ENCODE results near the gene CUEDC2. TPM values are rescaled to one million over a fixed set of nuclear protein-coding genes. Genes with fewer than 3 reads are reported as not detected.

CUEDC2 gene
- total and polyA plus RNA-seq, 2 donors (not counting 1 experiment from before 2014, with no cell fraction given): 60.8 to 62.3 TPM

DNA sequence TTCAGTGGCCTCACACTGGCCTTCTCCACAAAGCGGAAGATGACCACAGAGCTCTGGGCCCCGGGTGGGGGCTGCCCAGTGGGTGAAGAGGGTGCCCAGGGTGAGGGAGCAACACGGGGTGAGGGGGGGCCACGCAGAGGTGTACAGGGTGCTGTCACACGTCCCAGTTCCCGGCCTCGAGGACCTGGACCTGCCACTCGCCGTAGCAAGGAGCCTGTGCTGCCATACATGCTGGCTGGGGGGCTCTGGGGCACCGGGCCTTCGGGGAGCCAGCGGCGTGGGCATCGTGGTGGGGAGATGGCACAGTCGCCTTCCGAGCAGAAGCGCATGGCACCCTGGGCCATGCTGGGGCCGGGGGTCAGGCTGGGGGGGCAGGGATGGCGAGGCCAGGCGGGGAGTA lies 15.7 kb downstream of the CUEDC2 start:
- Histone ChIP-seq H4K20me1 (ENCODE audit: control insufficient read depth, extremely low read depth, insufficient read depth, low read length) (no peaks in the 10 kb centered on the region), H3K4me2 (ENCODE audit: extremely low read depth, insufficient read depth, low read length) (no peak overlapping the region), H3K79me2 (ENCODE audit: control insufficient read depth, insufficient read depth, low read length) (no peaks in the 10 kb centered on the region), H3K36me3 (ENCODE audit: control insufficient read depth, insufficient read depth, low read length) (no peaks in the 10 kb centered on the region), H2AFZ (ENCODE audit: low read length) (no peak overlapping the region), H3K4me3 (replicated peaks in 1 of 4; ENCODE audit: control extremely low read depth in 1 of 4, insufficient read depth in 1 of 4, low read depth in 3 of 4, low read length in 4 of 4) (no peak overlapping the region), H3K4me1 (ENCODE audit: control insufficient read depth, extremely low read depth, insufficient read depth, low read length) (peaks cover 10% of the 10 kb centered on the region), H3K9me3 (ENCODE audit: control insufficient read depth, insufficient read depth, low read depth, low read length) (no peaks in the 10 kb centered on the region), H3K9ac (ENCODE audit: insufficient read depth, low read length) (no peak overlapping the region), H3K27ac (ENCODE audit: insufficient read depth, low read length) (no peak overlapping the region), H3K27me3 (ENCODE audit: control insufficient read depth, insufficient read depth, low read length) (peaks cover 44% of the 10 kb centered on the region)
- DNase-seq (ENCODE audit: low read depth in 2 of 2): no peak
- TF ChIP-seq CTCF (conservative IDR thresholded peaks at IDR 0.05 in 1 of 2, IDR thresholded peaks at IDR 0.05 in 1 of 2; ENCODE audit: low read depth in 1 of 2, low read length in 2 of 2) (no peak), EZH2 (IDR thresholded peaks at IDR 0.05; ENCODE audit: low read length, missing control alignments) (no peak)

DNA sequence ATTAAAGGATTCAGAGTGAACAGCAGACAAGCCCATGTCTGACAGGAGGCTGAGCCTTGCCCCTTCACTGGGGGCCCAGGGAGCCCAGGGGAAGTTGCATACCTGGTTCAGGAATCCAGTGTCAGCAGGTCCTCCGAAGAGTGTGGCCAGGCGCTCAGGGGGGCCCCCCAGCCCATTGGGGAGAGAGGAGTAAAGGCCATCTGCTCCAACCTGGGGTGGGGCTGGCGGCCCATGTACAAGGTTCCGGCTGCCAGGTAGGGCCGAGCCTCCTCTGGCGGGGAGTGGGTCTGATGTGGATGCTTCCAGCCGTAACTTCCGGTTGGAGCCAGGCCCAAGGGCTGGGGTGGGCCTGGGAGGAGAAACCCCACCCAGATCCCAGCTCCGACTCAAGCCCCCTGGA lies 16.1 kb downstream of the CUEDC2 start:
- no peak overlapping the region for H3K27ac ChIP-seq (ENCODE audit: insufficient read depth, low read length)

GRCh38 chr10:102414749-102415148 lies 17.6 kb downstream of the CUEDC2 start:
- Histone ChIP-seq H3K4me2 (ENCODE audit: extremely low read depth, insufficient read depth, low read length) (no peak overlapping the region), H3K4me3 (replicated peaks in 1 of 4; ENCODE audit: control extremely low read depth in 1 of 4, insufficient read depth in 1 of 4, low read depth in 3 of 4, low read length in 4 of 4) (no peak overlapping the region), H3K27ac (ENCODE audit: insufficient read depth, low read length) (no peak overlapping the region), H3K27me3 (ENCODE audit: control insufficient read depth, insufficient read depth, low read length) (peaks cover 63% of the 10 kb centered on the region), H3K9me3 (ENCODE audit: control insufficient read depth, insufficient read depth, low read depth, low read length) (no peaks in the 10 kb centered on the region), H2AFZ (ENCODE audit: low read length) (no peak overlapping the region), H3K4me1 (ENCODE audit: control insufficient read depth, extremely low read depth, insufficient read depth, low read length) (peaks cover 2% of the 10 kb centered on the region), H4K20me1 (ENCODE audit: control insufficient read depth, extremely low read depth, insufficient read depth, low read length) (no peaks in the 10 kb centered on the region), H3K36me3 (ENCODE audit: control insufficient read depth, insufficient read depth, low read length) (no peaks in the 10 kb centered on the region), H3K9ac (ENCODE audit: insufficient read depth, low read length) (no peak overlapping the region), H3K79me2 (ENCODE audit: control insufficient read depth, insufficient read depth, low read length) (no peaks in the 10 kb centered on the region)
- TF ChIP-seq EZH2 (IDR thresholded peaks at IDR 0.05; ENCODE audit: low read length, missing control alignments) (no peak), CTCF (conservative IDR thresholded peaks at IDR 0.05 in 1 of 2, IDR thresholded peaks at IDR 0.05 in 1 of 2; ENCODE audit: low read depth in 1 of 2, low read length in 2 of 2) (no peak)
- no peak for DNase-seq (ENCODE audit: low read depth in 2 of 2)

More for the DNA sequence above, 16.1 kb downstream of the CUEDC2 start:
- no peaks in the 10 kb centered on the region for H3K36me3 ChIP-seq (ENCODE audit: control insufficient read depth, insufficient read depth, low read length)
- H3K27me3 ChIP-seq (ENCODE audit: control insufficient read depth, insufficient read depth, low read length): peaks cover 48% of the 10 kb centered on the region
- H2AFZ ChIP-seq (ENCODE audit: low read length): no peak overlapping the region
- TF ChIP-seq CTCF (conservative IDR thresholded peaks at IDR 0.05 in 1 of 2, IDR thresholded peaks at IDR 0.05 in 1 of 2; ENCODE audit: low read depth in 1 of 2, low read length in 2 of 2) (no peak), EZH2 (IDR thresholded peaks at IDR 0.05; ENCODE audit: low read length, missing control alignments) (no peak)
- H3K4me3 ChIP-seq (replicated peaks in 1 of 4; ENCODE audit: control extremely low read depth in 1 of 4, insufficient read depth in 1 of 4, low read depth in 3 of 4, low read length in 4 of 4): no peak overlapping the region
- H3K9ac ChIP-seq (ENCODE audit: insufficient read depth, low read length): no peak overlapping the region
- DNase-seq (ENCODE audit: low read depth in 2 of 2): no peak
- H3K4me2 ChIP-seq (ENCODE audit: extremely low read depth, insufficient read depth, low read length): no peak overlapping the region
- H3K4me1 ChIP-seq (ENCODE audit: control insufficient read depth, extremely low read depth, insufficient read depth, low read length): peaks cover 10% of the 10 kb centered on the region
- no peaks in the 10 kb centered on the region for H3K9me3 ChIP-seq (ENCODE audit: control insufficient read depth, insufficient read depth, low read depth, low read length)
- no peaks in the 10 kb centered on the region for H3K79me2 ChIP-seq (ENCODE audit: control insufficient read depth, insufficient read depth, low read length)
- no peaks in the 10 kb centered on the region for H4K20me1 ChIP-seq (ENCODE audit: control insufficient read depth, extremely low read depth, insufficient read depth, low read length)

Measured in fibroblast of lung (primary cell).